Stimulated activated CD8-positive, alpha-beta memory T cell treated with anti-CD3 and anti-CD28 coated beads, Interleukin-7, amount 100 ng/mL, for 24 hours (primary cell): ENCODE data around the gene LACRT.
"Not testable (repeated sequence)": the region's sequence is repeated elsewhere in the genome, so short reads cannot be mapped to it uniquely, and the experiment has no call there.

Experiments
- DNase-seq: peaks from one replicate; pipeline ENCODE4 v3.0.0-alpha.2; 2020; ENCODE audit warnings: low read depth

LACRT gene

GRCh38 chr12:54639112-54639511 lies 4.4 kb upstream of the LACRT start:
- DNase-seq: not testable (repeated sequence)

GRCh38 chr12:54631988-54632728 lies 2.5 kb downstream of the LACRT start:
- DNase-seq: no peak

- no peak for DNase-seq
These were observed 3.1 kb downstream of the LACRT start for GRCh38 chr12:54631551-54631950.

- no peak for DNase-seq
These were observed 4.8 kb downstream of the LACRT start for GRCh38 chr12:54629925-54630324.

- no peak for DNase-seq
These were observed 6.4 kb downstream of the LACRT start for GRCh38 chr12:54628186-54628846.

- DNase-seq: no peak
These were observed 7.4 kb downstream of the LACRT start for GRCh38 chr12:54627304-54627703.

- DNase-seq: no peak
These were observed 9.1 kb downstream of the LACRT start for GRCh38 chr12:54625598-54625997.

- no peak for DNase-seq
These were observed 10.1 kb downstream of the LACRT start for GRCh38 chr12:54624315-54625279.

GRCh38 chr12:54622463-54623183 lies 12.1 kb downstream of the LACRT start:
- no peak for DNase-seq

GRCh38 chr12:54616933-54617680 lies 17.6 kb downstream of the LACRT start:
- no peak for DNase-seq

GRCh38 chr12:54612225-54612750 lies 22.4 kb downstream of the LACRT start:
- no peak for DNase-seq

- DNase-seq: no peak
These were observed 23.0 kb downstream of the LACRT start for GRCh38 chr12:54611715-54612149.

- no peak for DNase-seq
These were observed 25.9 kb downstream of the LACRT start for GRCh38 chr12:54608769-54609168.

GRCh38 chr12:54608156-54608555 lies 26.5 kb downstream of the LACRT start:
- DNase-seq: no peak

GRCh38 chr12:54606556-54606955 lies 28.1 kb downstream of the LACRT start:
- DNase-seq: no peak

- DNase-seq: no peak
These were observed 29.3 kb downstream of the LACRT start for GRCh38 chr12:54605138-54605970.

GRCh38 chr12:54604436-54604835 lies 30.3 kb downstream of the LACRT start:
- DNase-seq: no peak

- no peak for DNase-seq
These were observed 30.8 kb downstream of the LACRT start for GRCh38 chr12:54603872-54604271.

GRCh38 chr12:54603173-54603814 lies 31.4 kb downstream of the LACRT start:
- peak; percentile 32 for DNase-seq
